ENCODE results near the gene PPA2.
A peak's percentile ranks its signal among the peaks of the same experiment; 100 is the strongest.

PPA2 gene

GRCh38 chr4:105473324-105474098 lies at the start of gene PPA2 (continued):
- 0 out of 2 replicates have a peak, but pooled peaks have one; percentile 65 for TF ChIP-seq ZFP37 (tag by site-specific recombination; IDR thresholded peaks at IDR 0.05)
- no peak for TF ChIP-seq BCL11A (tag by site-specific recombination; IDR thresholded peaks at IDR 0.05; ENCODE audit: low read depth)
- TF ChIP-seq ZNF140 (tag by site-specific recombination; IDR thresholded peaks at IDR 0.05), result no peak
- TF ChIP-seq SP3 (tag by site-specific recombination; IDR thresholded peaks at IDR 0.05), result peak; percentile 47
- no peak for TF ChIP-seq HOXD13 (CRISPR knock-in tag; IDR thresholded peaks at IDR 0.05; ENCODE audit: borderline replicate concordance)
- peak; percentile 68 for TF ChIP-seq GLIS1 (tag by site-specific recombination; IDR thresholded peaks at IDR 0.05)
- TF ChIP-seq SP7 (tag by site-specific recombination; IDR thresholded peaks at IDR 0.05), result peak; percentile 67
- TF ChIP-seq ZBTB20 (tag by site-specific recombination; IDR thresholded peaks at IDR 0.05), result peak; percentile 76; the same call in 1 of the 2 replicates
- TF ChIP-seq ZNF660 (tag by site-specific recombination; IDR thresholded peaks at IDR 0.05), result peak; percentile 12; the same call in 1 of the 2 replicates
- 0 out of 2 replicates have a peak, but pooled peaks have one; percentile 41 for TF ChIP-seq ZFP69B (tag by site-specific recombination; IDR thresholded peaks at IDR 0.05)
- peak; percentile 26; the same call in 1 of the 2 replicates for TF ChIP-seq OSR2 (tag by site-specific recombination; IDR thresholded peaks at IDR 0.05)
- TF ChIP-seq ZNF692 (tag by site-specific recombination; IDR thresholded peaks at IDR 0.05), result peak; percentile 27; the same call in 1 of the 2 replicates
- TF ChIP-seq ZBTB48 (tag by site-specific recombination; IDR thresholded peaks at IDR 0.05), result peak; percentile 94
- peak; percentile 83; the same call in 1 of the 2 replicates for TF ChIP-seq ZNF76 (tag by site-specific recombination; IDR thresholded peaks at IDR 0.05; ENCODE audit: borderline replicate concordance, low read depth)
- TF ChIP-seq ZNF324 (tag by site-specific recombination; IDR thresholded peaks at IDR 0.05), result peak; percentile 69; the same call in 1 of the 2 replicates
- peak; percentile 90 for TF ChIP-seq ZIC2 (tag by site-specific recombination; IDR thresholded peaks at IDR 0.05)
- peak; percentile 66 for TF ChIP-seq ZXDB (tag by site-specific recombination; IDR thresholded peaks at IDR 0.05)
- peak; percentile 90 for TF ChIP-seq KLF10 (tag by site-specific recombination; IDR thresholded peaks at IDR 0.05)
- TF ChIP-seq ZNF335 (tag by site-specific recombination; conservative IDR thresholded peaks at IDR 0.05), result peak; percentile 89
- peak; percentile 63 for TF ChIP-seq ZFHX2 (tag by site-specific recombination; conservative IDR thresholded peaks at IDR 0.05)
- TF ChIP-seq PRDM10 (tag by site-specific recombination; IDR thresholded peaks at IDR 0.05), result peak; percentile 46
- TF ChIP-seq KLF17 (tag by site-specific recombination; IDR thresholded peaks at IDR 0.05), result no peak
- TF ChIP-seq ZNF704 (tag by site-specific recombination; IDR thresholded peaks at IDR 0.05), result no peak
- TF ChIP-seq PATZ1 (tag by site-specific recombination; IDR thresholded peaks at IDR 0.05), result peak; percentile 93; the same call in 1 of the 2 replicates
- peak; percentile 94; the same call in 1 of the 2 replicates for TF ChIP-seq CTCF (tag by site-specific recombination; IDR thresholded peaks at IDR 0.05)
- TF ChIP-seq ZNF600 (tag by site-specific recombination; IDR thresholded peaks at IDR 0.05), result peak; percentile 75
- peak; percentile 73 for TF ChIP-seq YY1 (tag by site-specific recombination; IDR thresholded peaks at IDR 0.05)
